ENCODE measurements around the gene MMP25.

- TF ChIP-seq CTCF (optimal IDR thresholded peaks at IDR 0.05 in 1 of 3, IDR thresholded peaks at IDR 0.05 in 1 of 3, conservative IDR thresholded peaks at IDR 0.05 in 1 of 3; ENCODE audit: extremely low read depth in 1 of 3, insufficient read depth in 2 of 3, low read length in 3 of 3) (no peak), EZH2 (IDR thresholded peaks at IDR 0.05; ENCODE audit: low read length) (no peak)
Measured at GRCh38 chr16:3076577-3076976, 30.2 kb downstream of the MMP25 start.

All from keratinocyte (primary cell).